ENCODE results near the gene RABGAP1L. TPM values are rescaled to one million over a fixed set of nuclear protein-coding genes. Genes with fewer than 3 reads are reported as not detected.

Gene RABGAP1L
- total and polyA plus RNA-seq, 4 donors: 4.8 to 53.5 (median 18.8) TPM

GRCh38 chr1:174344162-174344561 is 184.8 kb downstream of the RABGAP1L start (continued):
- TF ChIP-seq ATF3 (IDR thresholded peaks at IDR 0.05): no peak
- no peak for TF ChIP-seq SP1 (IDR thresholded peaks at IDR 0.05)
- TF ChIP-seq RXRA (IDR thresholded peaks at IDR 0.05): no peak
- TF ChIP-seq FOXA1 (IDR thresholded peaks at IDR 0.05): no peak
- TF ChIP-seq RAD21 (IDR thresholded peaks at IDR 0.05): no peak
- no peak for TF ChIP-seq NR2F2 (IDR thresholded peaks at IDR 0.05)

GRCh38 chr1:174352117-174352516 is 192.8 kb downstream of the RABGAP1L start:
- Histone ChIP-seq H3K9ac (ENCODE audit: low read depth in 1 of 2, low read length in 2 of 2) (no peak overlapping the region), H3K36me3 (ENCODE audit: control insufficient read depth in 4 of 4, insufficient read depth in 3 of 4, low read depth in 1 of 4, low read length in 3 of 4) (peaks cover 0 to 2% (median 0%) of the 10 kb centered on the region in 4 donors), H3K9me3 (ENCODE audit: control insufficient read depth in 4 of 4, low read length in 3 of 4) (no peaks in the 10 kb centered on the region), H3K27me3 (ENCODE audit: control insufficient read depth in 4 of 4, insufficient read depth in 4 of 4, low read length in 3 of 4) (no peaks in the 10 kb centered on the region), H3K4me3 (ENCODE audit: low read depth in 1 of 3, low read length in 3 of 3) (no peak overlapping the region), H3K4me1 (ENCODE audit: control insufficient read depth in 4 of 4, insufficient read depth in 4 of 4, low read length in 3 of 4) (no peaks in the 10 kb centered on the region), H3K27ac (ENCODE audit: low read depth in 1 of 2, low read length in 2 of 2) (no peak overlapping the region)
- TF ChIP-seq SP1 (IDR thresholded peaks at IDR 0.05) (no peak), HNF4A (conservative IDR thresholded peaks at IDR 0.05) (no peak), FOXA2 (IDR thresholded peaks at IDR 0.05) (no peak), NR2F2 (IDR thresholded peaks at IDR 0.05) (no peak), ATF3 (IDR thresholded peaks at IDR 0.05) (no peak), YY1 (IDR thresholded peaks at IDR 0.05) (no peak), RAD21 (IDR thresholded peaks at IDR 0.05) (no peak), REST (IDR thresholded peaks at IDR 0.05) (no peak), EGR1 (IDR thresholded peaks at IDR 0.05; ENCODE audit: low read depth in 2 of 2) (no peak), GABPA (IDR thresholded peaks at IDR 0.05 in 1 of 2, conservative IDR thresholded peaks at IDR 0.05 in 1 of 2) (no peak), FOXA1 (IDR thresholded peaks at IDR 0.05) (no peak), CTCF (IDR thresholded peaks at IDR 0.05; ENCODE audit: low read depth, low read length, missing input control) (no peak), JUND (IDR thresholded peaks at IDR 0.05) (no peak), HNF4G (IDR thresholded peaks at IDR 0.05) (no peak), MAX (IDR thresholded peaks at IDR 0.05) (no peak), TAF1 (conservative IDR thresholded peaks at IDR 0.05) (no peak)
- TF ChIP-seq, protein P1, sequence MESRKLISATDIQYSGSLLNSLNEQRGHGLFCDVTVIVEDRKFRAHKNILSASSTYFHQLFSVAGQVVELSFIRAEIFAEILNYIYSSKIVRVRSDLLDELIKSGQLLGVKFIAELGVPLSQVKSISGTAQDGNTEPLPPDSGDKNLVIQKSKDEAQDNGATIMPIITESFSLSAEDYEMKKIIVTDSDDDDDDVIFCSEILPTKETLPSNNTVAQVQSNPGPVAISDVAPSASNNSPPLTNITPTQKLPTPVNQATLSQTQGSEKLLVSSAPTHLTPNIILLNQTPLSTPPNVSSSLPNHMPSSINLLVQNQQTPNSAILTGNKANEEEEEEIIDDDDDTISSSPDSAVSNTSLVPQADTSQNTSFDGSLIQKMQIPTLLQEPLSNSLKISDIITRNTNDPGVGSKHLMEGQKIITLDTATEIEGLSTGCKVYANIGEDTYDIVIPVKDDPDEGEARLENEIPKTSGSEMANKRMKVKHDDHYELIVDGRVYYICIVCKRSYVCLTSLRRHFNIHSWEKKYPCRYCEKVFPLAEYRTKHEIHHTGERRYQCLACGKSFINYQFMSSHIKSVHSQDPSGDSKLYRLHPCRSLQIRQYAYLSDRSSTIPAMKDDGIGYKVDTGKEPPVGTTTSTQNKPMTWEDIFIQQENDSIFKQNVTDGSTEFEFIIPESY (IDR thresholded peaks at IDR 0.05): no peak
- no peak for DNase-seq (ENCODE audit: low spot score)

Measured in liver (tissue), 9 donors.